Calu3 (cell line): ENCODE data around the gene RIN2. TPM values are rescaled to one million over a fixed set of nuclear protein-coding genes. Genes with fewer than 3 reads are reported as not detected.

Source experiments
- BruUV-seq: library from RNA; stranded (reverse); fragments of 400-500 nt; replicated peaks from 2 replicates; lab custom pipeline; 2021; lab: Mats Ljungman, UMichigan
- CTCF ChIA-PET: fragments of 300-600 bp; sonication (Branson Sonifier 250); formaldehyde crosslinking; loops from one replicate; lab custom pipeline; 2022; ENCODE audit warnings: antibody characterized with exemption; lab: Charles Lee
- DNase-seq: peaks from one replicate; pipeline ENCODE4 v3.0.0; 2022
- H3K27ac Mint-ChIP-seq: one replicate; pipeline ENCODE4 v1.8.0; 2022; ENCODE audit warnings: mixed read lengths; ENCODE audit not compliant: unreplicated experiment
- H3K27me3 Mint-ChIP-seq: one replicate; pipeline ENCODE4 v1.8.0; 2022; ENCODE audit warnings: mixed read lengths; ENCODE audit not compliant: unreplicated experiment
- H3K36me3 Mint-ChIP-seq: one replicate; pipeline ENCODE4 v1.8.0; 2022; ENCODE audit warnings: mild to moderate bottlenecking, moderate library complexity, mixed read lengths; ENCODE audit not compliant: insufficient read depth, unreplicated experiment
- H3K4me1 Mint-ChIP-seq: one replicate; pipeline ENCODE4 v1.8.0; 2022; ENCODE audit warnings: mild to moderate bottlenecking, low read depth, mixed read lengths; ENCODE audit not compliant: unreplicated experiment
- H3K4me3 Mint-ChIP-seq: one replicate; pipeline ENCODE4 v1.8.0; 2022; ENCODE audit warnings: mild to moderate bottlenecking, low read depth, moderate library complexity, mixed read lengths; ENCODE audit not compliant: unreplicated experiment
- H3K9me3 Mint-ChIP-seq: one replicate; pipeline ENCODE4 v1.8.0; 2022; ENCODE audit warnings: low read depth, mixed read lengths; ENCODE audit not compliant: unreplicated experiment
- intact Hi-C: fragments of 100-400 bp; cut with micrococcal nuclease; formaldehyde crosslinking; loops from one replicate; pipeline ENCODE4 v1.10.0; 2022; ENCODE audit not compliant: unreplicated experiment
- total RNA-seq: library from RNA; stranded (reverse); gene quantifications from 2 replicates; pipeline ENCODE4 v1.2.3, GENCODE V29; 2022
- TF ChIP-seq, protein P1 (sequence below): fragments of 200-600 bp; IDR thresholded peaks from one replicate; pipeline ENCODE4 v1.8.0; 2022; ENCODE audit warnings: antibody characterized with exemption; ENCODE audit not compliant: unreplicated experiment

Gene RIN2
- total RNA-seq, 1 experiment from 2014 or later = 9.9 TPM

DNA sequence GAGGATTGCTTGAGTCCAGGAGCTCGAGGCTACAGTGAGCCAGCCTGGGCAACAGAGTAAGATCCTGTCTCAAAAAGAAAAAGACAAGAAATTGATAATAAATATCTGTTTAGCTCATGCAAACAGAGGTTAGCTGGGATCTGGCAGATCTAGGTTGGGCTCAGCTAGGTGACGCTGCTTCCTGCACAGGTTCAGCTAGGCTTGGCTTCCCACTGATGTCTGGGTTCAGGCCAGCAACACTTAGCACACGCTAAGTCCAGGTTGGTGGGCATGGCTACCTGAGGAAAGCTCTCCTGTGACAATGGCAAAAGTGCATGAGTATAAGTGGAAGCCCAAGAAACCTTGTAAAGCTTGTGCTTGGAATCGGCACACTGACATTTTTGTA, 48.7 kb downstream of the RIN2 start:
- Mint-ChIP-seq H3K36me3 (no peaks in the 10 kb centered on the region), H3K9me3 (no peaks in the 10 kb centered on the region), H3K27me3 (no peaks in the 10 kb centered on the region), H3K4me1 (peaks cover 7% of the 10 kb centered on the region), H3K27ac (no peak overlapping the region), H3K4me3 (no peak overlapping the region)
- intact Hi-C loops = no loop called here
- no TSS peak for BruUV-seq
- no peak for DNase-seq
- TF ChIP-seq, protein P1, sequence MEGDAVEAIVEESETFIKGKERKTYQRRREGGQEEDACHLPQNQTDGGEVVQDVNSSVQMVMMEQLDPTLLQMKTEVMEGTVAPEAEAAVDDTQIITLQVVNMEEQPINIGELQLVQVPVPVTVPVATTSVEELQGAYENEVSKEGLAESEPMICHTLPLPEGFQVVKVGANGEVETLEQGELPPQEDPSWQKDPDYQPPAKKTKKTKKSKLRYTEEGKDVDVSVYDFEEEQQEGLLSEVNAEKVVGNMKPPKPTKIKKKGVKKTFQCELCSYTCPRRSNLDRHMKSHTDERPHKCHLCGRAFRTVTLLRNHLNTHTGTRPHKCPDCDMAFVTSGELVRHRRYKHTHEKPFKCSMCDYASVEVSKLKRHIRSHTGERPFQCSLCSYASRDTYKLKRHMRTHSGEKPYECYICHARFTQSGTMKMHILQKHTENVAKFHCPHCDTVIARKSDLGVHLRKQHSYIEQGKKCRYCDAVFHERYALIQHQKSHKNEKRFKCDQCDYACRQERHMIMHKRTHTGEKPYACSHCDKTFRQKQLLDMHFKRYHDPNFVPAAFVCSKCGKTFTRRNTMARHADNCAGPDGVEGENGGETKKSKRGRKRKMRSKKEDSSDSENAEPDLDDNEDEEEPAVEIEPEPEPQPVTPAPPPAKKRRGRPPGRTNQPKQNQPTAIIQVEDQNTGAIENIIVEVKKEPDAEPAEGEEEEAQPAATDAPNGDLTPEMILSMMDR = no peak
- CTCF ChIA-PET = no interaction called here

- DNase-seq = no peak
- no peaks in the 10 kb centered on the region for H3K36me3 Mint-ChIP-seq
- no peak overlapping the region for H3K4me3 Mint-ChIP-seq
- no peaks in the 10 kb centered on the region for H3K9me3 Mint-ChIP-seq
- TF ChIP-seq, protein P1 = no peak
- no peaks in the 10 kb centered on the region for H3K27me3 Mint-ChIP-seq
- BruUV-seq = no TSS peak
- CTCF ChIA-PET = no interaction called here
- intact Hi-C loops = no loop called here
- H3K27ac Mint-ChIP-seq = no peak overlapping the region
- peaks cover 7% of the 10 kb centered on the region for H3K4me1 Mint-ChIP-seq
Observed at GRCh38 chr20:19807191-19807945, 49.3 kb downstream of the RIN2 start.
